MCF 10A (cell line): ENCODE results near the gene GCSH. TPM values are rescaled to one million over a fixed set of nuclear protein-coding genes. Genes with fewer than 3 reads are reported as not detected.

Source experiments
- BruUV-seq: library from RNA; stranded (reverse); fragments of 400-500 nt; replicated peaks from 2 replicates; lab custom pipeline; 2021; lab: Mats Ljungman, UMichigan
- CTCF ChIA-PET: fragments of 300-600 bp; sonication (Branson Sonifier 250); formaldehyde crosslinking; extraction: SDS; loops from one replicate; lab custom pipeline; 2021; ENCODE audit warnings: antibody characterized with exemption, inconsistent platforms; lab: Yijun Ruan, JAX
- POLR2A ChIA-PET: fragments of 300-600, 350-650 bp; sonication (Branson Sonifier 250); formaldehyde crosslinking; extraction: SDS; loops from one replicate; lab custom pipeline; 2020; ENCODE audit warnings: antibody characterized with exemption, inconsistent platforms; lab: Yijun Ruan, JAX
- DNase-seq: peaks from one replicate; pipeline ENCODE4 v3.0.0-alpha.2; 2018; ENCODE audit not compliant: unreplicated experiment
- H3K27ac Mint-ChIP-seq: one replicate; pipeline ENCODE4 v1.8.0; 2022; ENCODE audit warnings: mild to moderate bottlenecking, low read depth, mixed read lengths; ENCODE audit not compliant: unreplicated experiment
- H3K27me3 Mint-ChIP-seq: one replicate; pipeline ENCODE4 v1.8.0; 2022; ENCODE audit warnings: mixed read lengths; ENCODE audit not compliant: insufficient read depth, unreplicated experiment
- H3K36me3 Mint-ChIP-seq: one replicate; pipeline ENCODE4 v1.8.0; 2022; ENCODE audit warnings: mild to moderate bottlenecking, moderate library complexity, mixed read lengths; ENCODE audit not compliant: insufficient read depth, unreplicated experiment
- H3K4me1 Mint-ChIP-seq: one replicate; pipeline ENCODE4 v1.8.0; 2022; ENCODE audit warnings: mixed read lengths; ENCODE audit not compliant: insufficient read depth, unreplicated experiment
- H3K4me3 Mint-ChIP-seq: one replicate; pipeline ENCODE4 v1.8.0; 2022; ENCODE audit warnings: mild to moderate bottlenecking, moderate library complexity, mixed read lengths; ENCODE audit not compliant: unreplicated experiment
- H3K9me3 Mint-ChIP-seq: one replicate; pipeline ENCODE4 v1.8.0; 2022; ENCODE audit warnings: mixed read lengths; ENCODE audit not compliant: unreplicated experiment
- intact Hi-C: fragments of 100-400 bp; cut with micrococcal nuclease; formaldehyde crosslinking; loops from 2 replicates; pipeline ENCODE4 v1.14.1; 2022
- total RNA-seq: library from RNA; stranded (reverse); gene quantifications from 2 replicates; pipeline ENCODE4 v1.2.3, GENCODE V29; 2022
- TF ChIP-seq, protein P1 (sequence below): fragments of 200-600 bp; IDR thresholded peaks from one replicate; pipeline ENCODE4 v1.8.0; 2022; ENCODE audit warnings: antibody characterized with exemption, mild to moderate bottlenecking; ENCODE audit not compliant: unreplicated experiment

The GCSH gene
- total RNA-seq, 1 experiment from 2014 or later: 68.4 TPM

DNA sequence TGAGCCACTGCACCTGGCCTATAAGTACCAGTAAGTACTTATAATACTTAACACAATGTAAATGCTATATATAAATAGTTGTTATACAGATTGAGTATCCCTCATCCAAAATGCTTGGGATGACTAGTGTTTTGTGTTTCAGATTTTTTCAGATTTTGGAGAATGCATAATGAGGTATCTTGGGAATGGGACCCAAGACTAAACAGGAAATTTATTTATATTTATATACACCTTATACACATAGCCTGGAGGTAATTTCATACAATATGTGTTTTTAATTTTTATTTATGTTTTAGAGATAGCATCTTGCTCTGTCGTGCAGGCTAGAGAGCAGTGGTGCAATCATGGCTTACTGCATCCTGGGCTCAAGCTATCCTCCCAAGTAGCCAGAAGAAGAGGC lies 9.8 kb upstream of the GCSH start:
- intact Hi-C loops: no loop called here
- BruUV-seq: no TSS peak
- H3K9me3 Mint-ChIP-seq: no peaks in the 10 kb centered on the region
- no peak for DNase-seq
- H3K27ac Mint-ChIP-seq: no peak overlapping the region
- ChIA-PET CTCF (no interaction called here), POLR2A (no interaction called here)
- TF ChIP-seq, protein P1, sequence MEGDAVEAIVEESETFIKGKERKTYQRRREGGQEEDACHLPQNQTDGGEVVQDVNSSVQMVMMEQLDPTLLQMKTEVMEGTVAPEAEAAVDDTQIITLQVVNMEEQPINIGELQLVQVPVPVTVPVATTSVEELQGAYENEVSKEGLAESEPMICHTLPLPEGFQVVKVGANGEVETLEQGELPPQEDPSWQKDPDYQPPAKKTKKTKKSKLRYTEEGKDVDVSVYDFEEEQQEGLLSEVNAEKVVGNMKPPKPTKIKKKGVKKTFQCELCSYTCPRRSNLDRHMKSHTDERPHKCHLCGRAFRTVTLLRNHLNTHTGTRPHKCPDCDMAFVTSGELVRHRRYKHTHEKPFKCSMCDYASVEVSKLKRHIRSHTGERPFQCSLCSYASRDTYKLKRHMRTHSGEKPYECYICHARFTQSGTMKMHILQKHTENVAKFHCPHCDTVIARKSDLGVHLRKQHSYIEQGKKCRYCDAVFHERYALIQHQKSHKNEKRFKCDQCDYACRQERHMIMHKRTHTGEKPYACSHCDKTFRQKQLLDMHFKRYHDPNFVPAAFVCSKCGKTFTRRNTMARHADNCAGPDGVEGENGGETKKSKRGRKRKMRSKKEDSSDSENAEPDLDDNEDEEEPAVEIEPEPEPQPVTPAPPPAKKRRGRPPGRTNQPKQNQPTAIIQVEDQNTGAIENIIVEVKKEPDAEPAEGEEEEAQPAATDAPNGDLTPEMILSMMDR: no peak
- H3K4me3 Mint-ChIP-seq: no peak overlapping the region
- H3K36me3 Mint-ChIP-seq: no peaks in the 10 kb centered on the region
- no peaks in the 10 kb centered on the region for H3K4me1 Mint-ChIP-seq
- H3K27me3 Mint-ChIP-seq: no peaks in the 10 kb centered on the region

DNA sequence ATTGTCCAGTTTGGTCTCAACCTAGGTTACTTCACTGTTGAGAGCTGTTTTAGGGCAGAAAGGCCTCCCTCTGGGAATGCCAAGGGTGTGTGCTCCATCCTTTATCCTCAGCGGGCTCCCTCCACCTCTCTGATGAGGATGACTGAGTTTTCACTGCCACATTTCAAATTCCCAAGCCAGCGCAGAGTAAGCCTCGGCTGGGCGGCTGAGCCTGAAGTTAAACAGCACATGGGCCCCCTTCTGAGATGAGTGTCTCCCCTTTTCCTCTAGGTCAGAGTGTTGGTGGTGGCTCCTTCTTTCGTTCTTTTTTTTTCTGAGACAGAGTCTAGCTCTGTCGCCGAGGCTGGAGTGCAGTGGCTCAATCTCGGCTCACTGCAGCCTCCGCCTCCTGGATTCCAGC lies 5.5 kb upstream of the GCSH start:
- Mint-ChIP-seq H3K36me3 (no peaks in the 10 kb centered on the region), H3K9me3 (no peaks in the 10 kb centered on the region), H3K4me3 (no peak overlapping the region), H3K27me3 (no peaks in the 10 kb centered on the region), H3K27ac (no peak overlapping the region), H3K4me1 (no peaks in the 10 kb centered on the region)
- ChIA-PET CTCF (interaction anchor here (0.7 kb wide), 1 partner anchor 9 kb away, joined by 3 read pairs; no protein-coding TSS in a partner anchor), POLR2A (no interaction called here)
- intact Hi-C loops: no loop called here
- BruUV-seq: no TSS peak
- TF ChIP-seq, protein P1: no peak
- no peak for DNase-seq

DNA sequence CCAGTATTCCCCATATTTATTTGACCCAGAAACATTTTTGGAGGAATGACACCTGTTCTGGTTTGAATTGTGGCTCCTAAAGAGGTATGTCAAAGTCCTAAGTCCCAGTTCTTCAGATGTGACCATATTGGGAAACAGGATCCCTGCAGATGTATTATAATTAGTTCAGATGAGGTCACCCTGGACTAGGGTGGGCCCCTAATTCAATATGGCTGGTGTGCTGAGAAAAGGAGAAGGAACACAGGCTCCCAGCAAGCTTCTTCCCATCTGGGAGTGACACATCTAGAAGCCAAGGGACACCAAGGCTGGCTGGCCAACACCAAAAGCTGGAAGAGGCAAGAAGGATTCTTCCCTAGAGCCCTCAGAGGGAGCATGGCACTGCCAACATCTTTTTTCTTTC lies 3.8 kb upstream of the GCSH start:
- Mint-ChIP-seq H3K36me3 (no peaks in the 10 kb centered on the region), H3K27me3 (no peaks in the 10 kb centered on the region), H3K4me3 (no peak overlapping the region), H3K4me1 (no peaks in the 10 kb centered on the region), H3K27ac (no peak overlapping the region), H3K9me3 (no peaks in the 10 kb centered on the region)
- intact Hi-C loops: no loop called here
- ChIA-PET POLR2A (no interaction called here), CTCF (interaction anchor here (0.6 to 1.2 kb wide), 2 partner anchors 29 to 773 kb away, joined by 3 to 4 read pairs; no protein-coding TSS in a partner anchor)
- no peak for DNase-seq
- BruUV-seq: no TSS peak
- TF ChIP-seq, protein P1: no peak

DNA sequence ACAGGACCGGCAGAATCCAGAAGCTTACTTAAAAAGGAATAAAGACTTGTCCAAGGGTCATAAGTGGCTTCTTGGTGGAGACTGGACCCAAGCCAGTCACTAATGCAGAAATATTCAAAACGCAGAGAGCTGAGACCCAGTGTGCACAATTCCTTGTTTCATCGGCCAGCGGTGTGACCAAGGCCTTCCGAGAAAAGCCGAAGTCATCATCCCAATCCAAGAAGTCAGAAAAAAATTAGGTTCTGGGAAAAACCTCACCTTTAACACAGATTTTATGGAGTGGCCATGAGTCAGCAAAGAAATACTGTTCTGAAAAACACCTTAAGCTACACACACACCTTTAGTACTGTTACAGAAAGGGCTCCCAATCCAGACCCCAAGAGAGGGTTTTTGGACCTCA lies 1.0 kb upstream of the GCSH start:
- CTCF ChIA-PET: interaction anchor here (0.6 to 0.8 kb wide), 4 partner anchors 45 to 216 kb away, joined by 3 to 5 read pairs (median 3); no protein-coding TSS in a partner anchor
- Mint-ChIP-seq H3K9me3 (no peaks in the 10 kb centered on the region), H3K4me1 (peaks cover 6% of the 10 kb centered on the region), H3K4me3 (peak overlapping the region; percentile 63), H3K27ac (peak overlapping the region; percentile 64), H3K36me3 (no peaks in the 10 kb centered on the region), H3K27me3 (no peaks in the 10 kb centered on the region)
- DNase-seq: no peak
- TF ChIP-seq, protein P1: no peak
- BruUV-seq: no TSS peak
- POLR2A ChIA-PET: interaction anchor here (0.7 to 1.2 kb wide), 2 partner anchors 63 to 84 kb away, joined by 3 read pairs; no protein-coding TSS in a partner anchor
- intact Hi-C loops: no loop called here
